H1 (cell line): ENCODE data around the gene SSR1. TPM values are rescaled to one million over a fixed set of nuclear protein-coding genes. Genes with fewer than 3 reads are reported as not detected.

Experiments used
- CTCF ChIA-PET: fragments of 300-600 bp; sonication (Branson Sonifier 250); formaldehyde crosslinking; loops from one replicate; lab custom pipeline; 2021; ENCODE audit not compliant: partially characterized antibody; lab: Charles Lee
- POLR2A ChIA-PET: fragments of 300-600 bp; sonication (Branson Sonifier 250); formaldehyde crosslinking; loops from one replicate; lab custom pipeline; 2021; ENCODE audit warnings: inconsistent platforms; ENCODE audit not compliant: partially characterized antibody; lab: Charles Lee
- DNase-seq, 2 experiments: peaks; one replicate each; pipeline versions ENCODE4 v3.0.0 to v3.0.0-alpha.2; 2010 to 2022; ENCODE audit warnings: low spot score in 2 of 2, low read depth in 1 of 2, mixed read lengths in 1 of 2
- FAIRE-seq: peaks from 2 replicates; lab custom pipeline; 2011; peaks lifted over from hg19 to GRCh38; lab: Jason Lieb, UNC
- H2AFZ ChIP-seq: 2 replicates; pipeline ENCODE4 v1.8.1; 2012; ENCODE audit warnings: low read length, inconsistent platforms
- H2AK5ac ChIP-seq: 2 replicates; pipeline ENCODE4 v1.6.1; 2013; ENCODE audit warnings: low read depth, low read length
- H2BK120ac ChIP-seq: replicated peaks from 2 replicates; pipeline ENCODE3; 2013; ENCODE audit warnings: low read depth, low read length, inconsistent platforms
- H2BK12ac ChIP-seq: 2 replicates; pipeline ENCODE4 v1.6.1; 2013; ENCODE audit warnings: low read depth, low read length
- H2BK15ac ChIP-seq: 2 replicates; pipeline ENCODE4 v1.6.1; 2013; ENCODE audit warnings: low read length
- H2BK20ac ChIP-seq: 2 replicates; pipeline ENCODE4 v1.6.1; 2013; ENCODE audit warnings: low read length
- H2BK5ac ChIP-seq: 2 replicates; pipeline ENCODE4 v1.6.1; 2013; ENCODE audit warnings: low read depth, low read length
- H3K14ac ChIP-seq: 2 replicates; pipeline ENCODE4 v1.6.1; 2013; ENCODE audit warnings: inconsistent platforms; ENCODE audit not compliant: insufficient read length
- H3K18ac ChIP-seq: 2 replicates; pipeline ENCODE4 v1.6.1; 2013; ENCODE audit warnings: low read length; ENCODE audit errors: extremely low read depth
- H3K23ac ChIP-seq: 2 replicates; pipeline ENCODE4 v1.6.1; 2013; ENCODE audit warnings: inconsistent platforms; ENCODE audit not compliant: insufficient read length
- H3K23me2 ChIP-seq: 2 replicates; pipeline ENCODE4 v1.6.1; 2013; ENCODE audit warnings: low read depth, low read length
- H3K27ac ChIP-seq: 2 replicates; pipeline ENCODE4 v1.6.1; 2011; ENCODE audit warnings: low read depth, low read length, inconsistent platforms
- H3K27me3 ChIP-seq, 4 experiments: replicated peaks in 1 of 4; 1 replicate in 1 of 4; 2 replicates in 3 of 4; pipeline versions ENCODE4 v1.6.1 to v1.8.1; 2011 to 2013; ENCODE audit warnings: low read length in 3 of 4, mild to moderate bottlenecking in 3 of 4, inconsistent platforms in 2 of 4, mixed read lengths in 2 of 4, moderate library complexity in 1 of 4; ENCODE audit not compliant: control insufficient read depth in 3 of 4, insufficient read depth in 3 of 4; ENCODE audit errors: extremely low read depth in 1 of 4
- H3K36me3 ChIP-seq, 4 experiments: 2 replicates each; pipeline versions ENCODE4 v1.6.1 to v1.8.1; 2011 to 2013; ENCODE audit warnings: mild to moderate bottlenecking in 4 of 4, low read length in 3 of 4, moderate library complexity in 2 of 4, control low read depth in 1 of 4, inconsistent platforms in 1 of 4; ENCODE audit not compliant: insufficient read depth in 4 of 4, control insufficient read depth in 2 of 4
- H3K4ac ChIP-seq: replicated peaks from 2 replicates; pipeline ENCODE3; 2013; ENCODE audit warnings: low read length, low read depth, mixed read lengths, inconsistent platforms; ENCODE audit not compliant: insufficient read length
- H3K4me1 ChIP-seq, 4 experiments: replicated peaks in 1 of 4; 1 replicate in 1 of 4; 2 replicates in 3 of 4; pipeline versions ENCODE4 v1.6.1 to v1.8.1; 2011 to 2013; ENCODE audit warnings: low read length in 3 of 4, inconsistent platforms in 2 of 4, mixed read lengths in 1 of 4; ENCODE audit not compliant: insufficient read depth in 4 of 4, control insufficient read depth in 3 of 4
- H3K4me2 ChIP-seq, 2 experiments: 2 replicates each; pipeline versions ENCODE4 v1.6.1 to v1.8.1; 2011 to 2013; ENCODE audit warnings: low read depth in 2 of 2, low read length in 2 of 2, control low read depth in 1 of 2, inconsistent platforms in 1 of 2, mild to moderate bottlenecking in 1 of 2; ENCODE audit not compliant: insufficient read depth in 1 of 2
- H3K4me3 ChIP-seq, 4 experiments: fragments of 200-600, 300-600 bp in 1 of 4; sonication (generic), shearing (Covaris generic), sonication (Bioruptor Twin) in 1 of 4; 2 replicates each; pipeline versions ENCODE4 v1.5.1 to v1.8.1; 2011 to 2016; ENCODE audit warnings: low read length in 4 of 4, low read depth in 3 of 4, control low read depth in 2 of 4, inconsistent platforms in 2 of 4, mild to moderate bottlenecking in 2 of 4, mixed read lengths in 1 of 4, moderate library complexity in 1 of 4; ENCODE audit not compliant: insufficient read depth in 2 of 4; ENCODE audit errors: extremely low read depth in 1 of 4
- H3K56ac ChIP-seq: replicated peaks from 2 replicates; pipeline ENCODE3; 2013; ENCODE audit warnings: low read depth, mild to moderate bottlenecking, mixed read lengths, low read length, inconsistent platforms; ENCODE audit not compliant: insufficient read length
- H3K79me1 ChIP-seq: 2 replicates; pipeline ENCODE4 v1.6.1; 2013; ENCODE audit warnings: low read depth, low read length, control low read depth
- H3K79me2 ChIP-seq, 2 experiments: 2 replicates each; pipeline versions ENCODE4 v1.6.1 to v1.8.1; 2012 to 2013; ENCODE audit warnings: low read length in 2 of 2, mild to moderate bottlenecking in 2 of 2, inconsistent platforms in 1 of 2; ENCODE audit not compliant: insufficient read depth in 2 of 2, control insufficient read depth in 1 of 2
- H3K9ac ChIP-seq, 4 experiments: replicated peaks in 1 of 4; 1 replicate in 1 of 4; 2 replicates in 3 of 4; pipeline versions ENCODE4 v1.6.1 to v1.8.1; 2011 to 2013; ENCODE audit warnings: low read depth in 3 of 4, low read length in 3 of 4, control low read depth in 2 of 4, mild to moderate bottlenecking in 2 of 4, moderate library complexity in 2 of 4, inconsistent platforms in 1 of 4; ENCODE audit errors: extremely low read depth in 1 of 4
- H3K9me3 ChIP-seq, 2 experiments: 2 replicates each; pipeline versions ENCODE4 v1.6.1 to v1.8.1; 2012 to 2013; ENCODE audit warnings: mild to moderate bottlenecking in 2 of 2, moderate library complexity in 2 of 2, control low read depth in 1 of 2, inconsistent platforms in 1 of 2, low read depth in 1 of 2, low read length in 1 of 2, mixed read lengths in 1 of 2; ENCODE audit not compliant: insufficient read depth in 2 of 2
- H4K20me1 ChIP-seq, 2 experiments: replicated peaks in 1 of 2; 2 replicates each; pipeline versions ENCODE3 to v1.8.1; 2011 to 2013; ENCODE audit warnings: inconsistent platforms in 2 of 2, low read length in 2 of 2, mild to moderate bottlenecking in 1 of 2; ENCODE audit not compliant: insufficient read depth in 2 of 2, control insufficient read depth in 1 of 2
- H4K5ac ChIP-seq: 2 replicates; pipeline ENCODE4 v1.6.1; 2013; ENCODE audit warnings: low read length, low read depth, mixed read lengths, inconsistent platforms; ENCODE audit not compliant: insufficient read length
- H4K8ac ChIP-seq: 2 replicates; pipeline ENCODE4 v1.8.0; 2013; ENCODE audit warnings: mild to moderate bottlenecking, moderate library complexity, low read length, inconsistent platforms; ENCODE audit not compliant: insufficient read depth; ENCODE audit errors: extremely low read depth
- H4K91ac ChIP-seq: replicated peaks from 2 replicates; pipeline ENCODE3; 2013; ENCODE audit warnings: low read length, mixed read lengths, inconsistent platforms; ENCODE audit not compliant: insufficient read length
- GTF2F1 ChIP-seq: IDR thresholded peaks from 2 replicates; pipeline ENCODE4 v1.6.1; 2012; ENCODE audit warnings: low read depth, low read length, improper control_type of control experiment, borderline replicate concordance
- POLR2AphosphoS5 ChIP-seq: IDR thresholded peaks from 2 replicates; pipeline ENCODE4 v1.6.1; 2011; ENCODE audit warnings: low read depth, low read length
- WGBS, 2 experiments: shearing (Covaris generic) in 1 of 2; methylation state at CpG; one replicate each; pipeline versions ENCODE4 v1.1.6 to v1.1.7; 2013 to 2015; ENCODE audit warnings: low lambda C conversion rate in 2 of 2, mixed read lengths in 2 of 2, inconsistent platforms in 1 of 2, low coverage in 1 of 2, missing lambda C conversion rate in 1 of 2; ENCODE audit not compliant: insufficient replicate concordance in 2 of 2, insufficient coverage in 1 of 2, insufficient read length in 1 of 2; ENCODE audit errors: extremely low coverage in 1 of 2, missing lambda C conversion rate in 1 of 2; 5-methylcytosine and 5-hydroxymethylcytosine counted together
- polyA plus RNA-seq, 7 experiments: library from polyadenylated mRNA; depleted of rRNA in 3 of 7; stranded (reverse) in 5 of 7; unstranded in 2 of 7; fragments of >200 nt in 5 of 7; fragments of 200-250 nt in 2 of 7; gene quantifications; 1 replicate in 5 of 7; 2 replicates in 1 of 7; 4 replicates in 1 of 7; pipeline versions ENCODE4 v1.2.1 to v1.2.3, GENCODE V29; 2011 to 2013; ENCODE audit warnings: missing spikeins in 2 of 7, mixed read lengths in 2 of 7
- total RNA-seq: library from RNA; stranded (reverse); fragmentation: NEBNext Ultra II Directional; extraction: Animal tissue kit (Norgen Biotek cat#: 25700); gene quantifications from 2 replicates; pipeline ENCODE4 v1.2.1, GENCODE V29; 2021

Gene SSR1
- total and polyA plus RNA-seq, 2 of the 8 experiments (the other 6 are each of a cell fraction or from before 2014, with no cell fraction given) = 26.6 to 117 TPM

DNA sequence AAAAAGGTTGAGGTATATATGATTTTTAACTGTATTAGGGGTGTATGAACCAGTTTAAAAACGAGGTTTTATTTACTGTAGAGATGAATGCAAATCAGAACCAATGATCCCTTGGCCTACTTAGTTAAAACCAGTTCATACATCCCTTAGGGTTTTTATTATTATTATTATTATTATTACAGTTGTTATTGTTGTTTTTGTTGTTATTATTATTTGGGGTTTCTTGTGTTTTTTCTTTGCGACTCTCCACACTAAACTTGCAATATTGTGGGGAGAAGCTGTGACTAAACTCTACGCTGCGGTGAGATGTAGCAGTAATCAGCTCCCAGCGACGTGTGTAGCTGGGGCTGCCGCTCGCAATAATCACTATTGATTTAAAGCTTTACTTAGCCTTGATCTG lies 62.2 kb downstream of the SSR1 start:
- no peak overlapping the region for H2BK12ac ChIP-seq
- no peak for FAIRE-seq

More for the DNA sequence above, 62.2 kb downstream of the SSR1 start:
- H3K4me1 ChIP-seq = no peaks in the 10 kb centered on the region; a peak in 1 of 7 replicates
- H3K23me2 ChIP-seq = no peaks in the 10 kb centered on the region
- H3K27ac ChIP-seq = no peak overlapping the region
- H4K20me1 ChIP-seq = peaks cover 3 to 5% of the 10 kb centered on the region in 2 experiments
- WGBS, 2 experiments = 94% methylated on average over 8 of the region's 8 CpGs; no CpG with 5 or more reads in 1 of the 2 experiments
- H2BK120ac ChIP-seq = no peak overlapping the region
- H3K18ac ChIP-seq = no peak overlapping the region
- TF ChIP-seq GTF2F1 (no peak), POLR2AphosphoS5 (no peak)
- H3K9ac ChIP-seq = no peak overlapping the region
- POLR2A ChIA-PET = no interaction called here
- no peak overlapping the region for H4K5ac ChIP-seq
- H4K8ac ChIP-seq = no peak overlapping the region
- no peak overlapping the region for H3K23ac ChIP-seq
- no peak for DNase-seq
- no peaks in the 10 kb centered on the region for H3K27me3 ChIP-seq
- peaks cover 3 to 4% of the 10 kb centered on the region in 2 experiments; a peak in 2 of 4 replicates for H3K9me3 ChIP-seq
- H2BK5ac ChIP-seq = no peak overlapping the region
- H2BK20ac ChIP-seq = no peak overlapping the region
- no peak overlapping the region for H3K4me3 ChIP-seq
- H3K4ac ChIP-seq = no peak overlapping the region
- no peak overlapping the region for H4K91ac ChIP-seq
- no peak overlapping the region for H2BK15ac ChIP-seq
- H3K79me1 ChIP-seq = no peaks in the 10 kb centered on the region
- no peak overlapping the region for H3K56ac ChIP-seq
- no peak overlapping the region for H3K4me2 ChIP-seq
- no peaks in the 10 kb centered on the region for H3K79me2 ChIP-seq
- CTCF ChIA-PET = interaction anchor here (0.6 to 3.0 kb wide), 7 partner anchors 13 to 576 kb away, joined by 3 to 16 read pairs (median 4); no protein-coding TSS in a partner anchor
- no peak overlapping the region for H2AK5ac ChIP-seq
- no peak overlapping the region for H3K14ac ChIP-seq
- H2AFZ ChIP-seq = no peak overlapping the region
- peaks cover 6 to 17% (median 13%) of the 10 kb centered on the region in 4 experiments; a peak in 7 of 8 replicates for H3K36me3 ChIP-seq
